H9 (cell line): ENCODE results near the gene TRIM21. TPM values are rescaled to one million over a fixed set of nuclear protein-coding genes. Genes with fewer than 3 reads are reported as not detected.
A peak's percentile ranks its signal among the peaks of the same experiment; 100 is the strongest.

Experiments used
- DNase-seq: peaks from one replicate; pipeline ENCODE4 v3.0.0-alpha.2; 2017
- H2AFZ ChIP-seq: one replicate; pipeline ENCODE4 v1.6.1; 2013; ENCODE audit warnings: mild to moderate bottlenecking, low read length, control low read depth, moderate library complexity
- H2AK5ac ChIP-seq: 2 replicates; pipeline ENCODE4 v1.6.1; 2013; ENCODE audit warnings: low read length, control low read depth, mixed read lengths; ENCODE audit not compliant: insufficient read length
- H2BK120ac ChIP-seq: one replicate; pipeline ENCODE4 v1.6.1; 2013; ENCODE audit warnings: low read depth, mild to moderate bottlenecking, low read length, control low read depth, inconsistent platforms; ENCODE audit not compliant: poor library complexity, severe bottlenecking
- H2BK12ac ChIP-seq: 2 replicates; pipeline ENCODE4 v1.6.1; 2013; ENCODE audit warnings: low read length, control low read depth, mixed read lengths, low read depth; ENCODE audit not compliant: insufficient read length
- H2BK15ac ChIP-seq: 2 replicates; pipeline ENCODE4 v1.6.1; 2013; ENCODE audit warnings: low read depth, low read length, control low read depth
- H2BK20ac ChIP-seq: one replicate; pipeline ENCODE4 v1.6.1; 2013; ENCODE audit warnings: low read depth, mild to moderate bottlenecking, low read length, control low read depth, inconsistent platforms; ENCODE audit not compliant: poor library complexity, severe bottlenecking
- H2BK5ac ChIP-seq: 2 replicates; pipeline ENCODE4 v1.6.1; 2013; ENCODE audit warnings: low read length, control low read depth, mixed read lengths; ENCODE audit not compliant: insufficient read length
- H3K14ac ChIP-seq: 2 replicates; pipeline ENCODE4 v1.6.1; 2013; ENCODE audit warnings: low read length, control low read depth; ENCODE audit not compliant: insufficient read depth
- H3K18ac ChIP-seq: 2 replicates; pipeline ENCODE4 v1.6.1; 2013; ENCODE audit warnings: low read depth, mild to moderate bottlenecking, mixed read lengths, low read length, control low read depth; ENCODE audit not compliant: insufficient read length
- H3K23ac ChIP-seq: 2 replicates; pipeline ENCODE4 v1.6.1; 2013; ENCODE audit warnings: low read length, control low read depth, mixed read lengths, low read depth; ENCODE audit not compliant: insufficient read length
- H3K23me2 ChIP-seq: 2 replicates; pipeline ENCODE4 v1.6.1; 2013; ENCODE audit warnings: low read depth, mild to moderate bottlenecking, mixed read lengths, low read length, control low read depth; ENCODE audit not compliant: insufficient read length, poor library complexity, severe bottlenecking
- H3K27ac ChIP-seq: 2 replicates; pipeline ENCODE4 v1.5.1; 2013; ENCODE audit warnings: low read length, control low read depth, mixed read lengths, low read depth; ENCODE audit not compliant: insufficient read length
- H3K27me3 ChIP-seq: 2 replicates; pipeline ENCODE4 v1.6.1; 2013; ENCODE audit warnings: low read length, control low read depth, inconsistent platforms; ENCODE audit not compliant: insufficient read depth
- H3K4ac ChIP-seq: 2 replicates; pipeline ENCODE4 v1.6.1; 2013; ENCODE audit warnings: low read depth, mild to moderate bottlenecking, control low read depth, inconsistent platforms, low read length, moderate library complexity
- H3K4me1 ChIP-seq: 2 replicates; pipeline ENCODE4 v1.6.1; 2013; ENCODE audit warnings: low read length, control low read depth, inconsistent platforms; ENCODE audit not compliant: insufficient read depth
- H3K4me2 ChIP-seq: 2 replicates; pipeline ENCODE4 v1.6.1; 2013; ENCODE audit warnings: low read length, control low read depth, mixed read lengths; ENCODE audit not compliant: insufficient read length, insufficient read depth
- H3K56ac ChIP-seq: 2 replicates; pipeline ENCODE4 v1.6.1; 2013; ENCODE audit warnings: low read depth, mild to moderate bottlenecking, mixed read lengths, low read length, control low read depth; ENCODE audit not compliant: insufficient read length
- H3K79me1 ChIP-seq: 2 replicates; pipeline ENCODE4 v1.6.1; 2013; ENCODE audit warnings: low read depth, mild to moderate bottlenecking, moderate library complexity, low read length, control low read depth, inconsistent platforms; ENCODE audit not compliant: insufficient read depth, poor library complexity, severe bottlenecking
- H3K79me2 ChIP-seq: 2 replicates; pipeline ENCODE4 v1.6.1; 2013; ENCODE audit warnings: low read length, control low read depth, inconsistent platforms; ENCODE audit not compliant: insufficient read depth
- H3K9ac ChIP-seq: 2 replicates; pipeline ENCODE4 v1.6.1; 2013; ENCODE audit warnings: low read length, control low read depth, mixed read lengths; ENCODE audit not compliant: insufficient read length; ENCODE audit errors: extremely low read depth
- H3K9me3 ChIP-seq: one replicate; pipeline ENCODE4 v1.6.1; 2013; ENCODE audit warnings: low read depth, low read length, inconsistent platforms; ENCODE audit not compliant: control insufficient read depth
- H3T11ph ChIP-seq: one replicate; pipeline ENCODE4 v1.6.1; 2013; ENCODE audit warnings: mild to moderate bottlenecking, low read length, control low read depth, inconsistent platforms
- H4K20me1 ChIP-seq: one replicate; pipeline ENCODE4 v1.6.1; 2013; ENCODE audit not compliant: control insufficient read depth, insufficient read length, insufficient read depth
- H4K5ac ChIP-seq: 2 replicates; pipeline ENCODE4 v1.6.1; 2013; ENCODE audit warnings: low read depth, mild to moderate bottlenecking, mixed read lengths, low read length, control low read depth; ENCODE audit not compliant: insufficient read length
- H4K8ac ChIP-seq: replicated peaks from 2 replicates; pipeline ENCODE4 v1.6.1; 2013; ENCODE audit warnings: low read length, control low read depth, mixed read lengths, low read depth; ENCODE audit not compliant: insufficient read length
- H4K91ac ChIP-seq: 2 replicates; pipeline ENCODE4 v1.6.1; 2013; ENCODE audit warnings: low read depth, mild to moderate bottlenecking, moderate library complexity, mixed read lengths, low read length, control low read depth; ENCODE audit not compliant: insufficient read length
- H3K27ac Mint-ChIP-seq, 3 experiments: 2 replicates in 2 of 3; 3 replicates in 1 of 3; pipeline ENCODE4 v1.8.0; 2020 to 2021; ENCODE audit warnings: mixed read lengths in 3 of 3, mild to moderate bottlenecking in 1 of 3, moderate library complexity in 1 of 3
- H3K27me3 Mint-ChIP-seq: 2 replicates; pipeline ENCODE4 v1.8.0; 2021; ENCODE audit warnings: low read depth, mild to moderate bottlenecking, moderate library complexity, mixed read lengths
- H3K36me3 Mint-ChIP-seq, 3 experiments: 2 replicates in 2 of 3; 3 replicates in 1 of 3; pipeline ENCODE4 v1.8.0; 2020 to 2021; ENCODE audit warnings: low read depth in 3 of 3, mixed read lengths in 3 of 3; ENCODE audit not compliant: insufficient read depth in 1 of 3
- H3K4me1 Mint-ChIP-seq, 2 experiments: 2 replicates each; pipeline ENCODE4 v1.8.0; 2020; ENCODE audit warnings: mixed read lengths in 2 of 2
- H3K4me3 Mint-ChIP-seq, 2 experiments: 2 replicates in 1 of 2; 3 replicates in 1 of 2; pipeline ENCODE4 v1.8.0; 2020 to 2021; ENCODE audit warnings: mild to moderate bottlenecking in 2 of 2, mixed read lengths in 2 of 2, moderate library complexity in 1 of 2
- H3K9me3 Mint-ChIP-seq, 2 experiments: 2 replicates in 1 of 2; 3 replicates in 1 of 2; pipeline ENCODE4 v1.8.0; 2020; ENCODE audit warnings: mild to moderate bottlenecking in 2 of 2, mixed read lengths in 2 of 2, moderate library complexity in 1 of 2
- WGBS: extraction: QIAGEN DNeasy Blood & Tissue Kit; methylation state at CpG from one replicate; pipeline ENCODE4 v1.1.7; 2013; ENCODE audit warnings: missing lambda C conversion rate, low lambda C conversion rate, mixed read lengths; ENCODE audit not compliant: insufficient read length; ENCODE audit errors: extremely low coverage; 5-methylcytosine and 5-hydroxymethylcytosine counted together
- long read RNA-seq: library from polyadenylated mRNA; unstranded; transcript quantifications from one replicate; pipeline ENCODE4 v2.0.0, GENCODE V29; 2020
- total RNA-seq: library from RNA; stranded (reverse); gene quantifications from 2 replicates; pipeline ENCODE4 v1.2.1, GENCODE V29; 2021
- TF ChIP-seq, protein P1 (sequence below): fragments of 200-600 bp; sonication (generic); conservative IDR thresholded peaks from 3 replicates; pipeline ENCODE4 v1.8.0; 2021; ENCODE audit warnings: antibody characterized with exemption, mild to moderate bottlenecking

The TRIM21 gene
- total RNA-seq = 15.1 and 15.6 TPM in 2 replicates
- long read RNA-seq, transcript TRIM21-201 (7 exons, 1,924 nt) = major isoform, 53 of 77 reads
- long read RNA-seq, partial matches to known transcripts = 5 of 77 reads
- long read RNA-seq, other reads (novel, unspliced or antisense) = 19 of 77 reads

- TF ChIP-seq, protein P1, sequence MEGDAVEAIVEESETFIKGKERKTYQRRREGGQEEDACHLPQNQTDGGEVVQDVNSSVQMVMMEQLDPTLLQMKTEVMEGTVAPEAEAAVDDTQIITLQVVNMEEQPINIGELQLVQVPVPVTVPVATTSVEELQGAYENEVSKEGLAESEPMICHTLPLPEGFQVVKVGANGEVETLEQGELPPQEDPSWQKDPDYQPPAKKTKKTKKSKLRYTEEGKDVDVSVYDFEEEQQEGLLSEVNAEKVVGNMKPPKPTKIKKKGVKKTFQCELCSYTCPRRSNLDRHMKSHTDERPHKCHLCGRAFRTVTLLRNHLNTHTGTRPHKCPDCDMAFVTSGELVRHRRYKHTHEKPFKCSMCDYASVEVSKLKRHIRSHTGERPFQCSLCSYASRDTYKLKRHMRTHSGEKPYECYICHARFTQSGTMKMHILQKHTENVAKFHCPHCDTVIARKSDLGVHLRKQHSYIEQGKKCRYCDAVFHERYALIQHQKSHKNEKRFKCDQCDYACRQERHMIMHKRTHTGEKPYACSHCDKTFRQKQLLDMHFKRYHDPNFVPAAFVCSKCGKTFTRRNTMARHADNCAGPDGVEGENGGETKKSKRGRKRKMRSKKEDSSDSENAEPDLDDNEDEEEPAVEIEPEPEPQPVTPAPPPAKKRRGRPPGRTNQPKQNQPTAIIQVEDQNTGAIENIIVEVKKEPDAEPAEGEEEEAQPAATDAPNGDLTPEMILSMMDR = no peak
- Histone ChIP-seq H3K9ac (peak within 1 kb of the TSS; percentile 34), H3K4ac (no peak within 1 kb of the TSS), H2BK5ac (no peak within 1 kb of the TSS), H3K79me2 (peaks cover 2% of the 10 kb centered on the region; the same call in 1 of the 2 replicates), H2AK5ac (no peak within 1 kb of the TSS), H2BK20ac (no peak within 1 kb of the TSS), H3K79me1 (no peaks in the 10 kb centered on the region), H3K27ac (no peak within 1 kb of the TSS), H4K91ac (no peak within 1 kb of the TSS), H4K5ac (no peak within 1 kb of the TSS), H2AFZ (peak within 1 kb of the TSS; percentile 40), H4K8ac (no peak within 1 kb of the TSS), H4K20me1 (no peaks in the 10 kb centered on the region), H3K23me2 (peaks cover 3% of the 10 kb centered on the region), H3K4me2 (peak within 1 kb of the TSS; percentile 54), H3K56ac (no peak within 1 kb of the TSS), H2BK120ac (no peak within 1 kb of the TSS), H3K27me3 (no peaks in the 10 kb centered on the region), H2BK12ac (no peak within 1 kb of the TSS), H3K4me1 (peaks cover 3% of the 10 kb centered on the region; the same call in 1 of the 2 replicates), H3K18ac (peak within 1 kb of the TSS; percentile 81), H2BK15ac (no peak within 1 kb of the TSS), H3K14ac (0 out of 2 replicates have a peak within 1 kb of the TSS, but pooled peaks have one; percentile 33), H3T11ph (no peak within 1 kb of the TSS), H3K23ac (no peak within 1 kb of the TSS), H3K9me3 (no peaks in the 10 kb centered on the region)
- Mint-ChIP-seq H3K36me3 (peaks cover 8 to 27% (median 24%) of the 10 kb centered on the region in 3 experiments), H3K27me3 (peaks cover 2% of the 10 kb centered on the region), H3K27ac (peak within 1 kb of the TSS in 1 of 3 experiments; percentile 76; a peak in 1 of 7 replicates), H3K4me1 (peaks cover 10 to 11% of the 10 kb centered on the region in 2 experiments), H3K9me3 (peaks cover 5 to 8% of the 10 kb centered on the region in 2 experiments; a peak in 4 of 5 replicates), H3K4me3 (peak within 1 kb of the TSS; percentile 87)
- peak; percentile 87 for DNase-seq
- WGBS = no CpG with 5 or more reads among the region's 13 CpGs
These were observed at the start of gene TRIM21 for GRCh38 chr11:4393209-4393857. Gene TRIM21, minus strand, starts transcription at chr11:4393702. Its CDS starts 3,293 bp downstream, at chr11:4390409.
